ENCODE measurements around the gene SRA1. TPM values are rescaled to one million over a fixed set of nuclear protein-coding genes. Genes with fewer than 3 reads are reported as not detected.

SRA1 gene
- polyA plus RNA-seq, 3 donors: 26.8 to 31.7 (median 27.0) TPM

GRCh38 chr5:140556438-140556837 is 835 bp downstream of the SRA1 start:
- DNase-seq: no peak

- no peak for DNase-seq
Observed at GRCh38 chr5:140555747-140556312, 1.4 kb downstream of the SRA1 start.

- no peak for DNase-seq
Observed at GRCh38 chr5:140554454-140554853, 2.8 kb downstream of the SRA1 start.

GRCh38 chr5:140553657-140554056 is 3.6 kb downstream of the SRA1 start:
- DNase-seq: no peak

GRCh38 chr5:140551872-140552271 is 5.4 kb downstream of the SRA1 start:
- no peak for DNase-seq

- DNase-seq: no peak
Observed at GRCh38 chr5:140550147-140551079, 6.9 kb downstream of the SRA1 start.

GRCh38 chr5:140549237-140550144 is 7.8 kb downstream of the SRA1 start:
- no peak for DNase-seq

GRCh38 chr5:140548791-140549190 is 8.5 kb downstream of the SRA1 start:
- no peak for DNase-seq

GRCh38 chr5:140548300-140548688 is 9.0 kb downstream of the SRA1 start:
- no peak for DNase-seq

GRCh38 chr5:140547508-140548299 is 9.6 kb downstream of the SRA1 start, which contains the start of gene EIF4EBP3:
Gene EIF4EBP3 (plus strand): TSS chr5:140547662. CDS start chr5:140547738, 76 bp downstream.
- peak; percentile 94 for DNase-seq

- DNase-seq: no peak
Observed at GRCh38 chr5:140546851-140547507, 10.3 kb downstream of the SRA1 start.

- no peak for DNase-seq
Observed at GRCh38 chr5:140545606-140546005, 11.7 kb downstream of the SRA1 start.

GRCh38 chr5:140544986-140545385 is 12.3 kb downstream of the SRA1 start:
- no peak for DNase-seq

- no peak for DNase-seq
Observed at GRCh38 chr5:140542972-140543371, 14.3 kb downstream of the SRA1 start.

GRCh38 chr5:140540227-140540626 is 17.0 kb downstream of the SRA1 start:
- no peak for DNase-seq

GRCh38 chr5:140524003-140524402 is 33.3 kb downstream of the SRA1 start:
- no peak for DNase-seq

- DNase-seq: no peak
Observed at GRCh38 chr5:140513124-140513523, 44.1 kb downstream of the SRA1 start.

- no peak for DNase-seq
Observed at GRCh38 chr5:140509898-140510297, 47.4 kb downstream of the SRA1 start.

- DNase-seq: no peak
Observed at GRCh38 chr5:140502834-140503233, 54.4 kb downstream of the SRA1 start.
